Neural cell (in vitro differentiated cells): ENCODE data around the gene DNAJC15. TPM values are rescaled to one million over a fixed set of nuclear protein-coding genes. Genes with fewer than 3 reads are reported as not detected.

Experiments
- H2AFZ ChIP-seq: fragments of 200-600, 300-800 bp; sonication (generic), shearing (Covaris generic); 2 replicates; pipeline ENCODE4 v1.6.0; 2014; ENCODE audit warnings: low read depth, mild to moderate bottlenecking, antibody characterized with exemption, low read length, moderate library complexity
- H3F3A ChIP-seq: fragments of 200-600 bp; shearing (Covaris generic); 2 replicates; pipeline ENCODE4 v1.6.1; 2016; ENCODE audit warnings: mild to moderate bottlenecking, moderate library complexity, mixed read lengths, antibody characterized with exemption, low read length; ENCODE audit not compliant: insufficient read depth, poor library complexity, severe bottlenecking
- H3K27ac ChIP-seq: fragments of 200-600, 300-800 bp; sonication (generic), shearing (Covaris generic); 2 replicates; pipeline ENCODE4 v1.5.1; 2014; ENCODE audit warnings: mild to moderate bottlenecking, low read length, moderate library complexity
- H3K27me3 ChIP-seq: fragments of 300-800, 200-600 bp; sonication (generic), shearing (Covaris generic); 2 replicates; pipeline ENCODE4 v1.6.0; 2014; ENCODE audit warnings: mild to moderate bottlenecking, low read depth, low read length, moderate library complexity; ENCODE audit not compliant: insufficient read depth
- H3K36me3 ChIP-seq: fragments of 300-800, 200-600 bp; sonication (generic), shearing (Covaris generic); 2 replicates; pipeline ENCODE4 v1.5.1; 2014; ENCODE audit warnings: mild to moderate bottlenecking, antibody characterized with exemption, low read length, moderate library complexity; ENCODE audit not compliant: insufficient read depth
- H3K4me2 ChIP-seq: fragments of 300-800, 200-600 bp; sonication (generic), shearing (Covaris generic); 2 replicates; pipeline ENCODE4 v1.6.0; 2014; ENCODE audit warnings: mild to moderate bottlenecking, low read length
- H3K4me3 ChIP-seq: fragments of 300-800, 200-600 bp; sonication (generic), shearing (Covaris generic); 2 replicates; pipeline ENCODE4 v1.5.1; 2014; ENCODE audit warnings: mild to moderate bottlenecking, low read length, moderate library complexity
- H3K79me2 ChIP-seq: fragments of 200-600 bp; shearing (Covaris generic); replicated peaks from 2 replicates; pipeline ENCODE4 v1.6.0; 2014; ENCODE audit warnings: mild to moderate bottlenecking, low read length, moderate library complexity; ENCODE audit not compliant: insufficient read depth
- H3K9ac ChIP-seq: fragments of 300-800, 200-600 bp; sonication (generic), shearing (Covaris generic); 2 replicates; pipeline ENCODE4 v1.6.1; 2016; ENCODE audit warnings: mild to moderate bottlenecking, low read length, mixed read lengths
- H3K9me2 ChIP-seq: fragments of 200-600 bp; shearing (Covaris generic); 2 replicates; pipeline ENCODE4 v1.6.1; 2016; ENCODE audit warnings: mild to moderate bottlenecking, low read length, mixed read lengths; ENCODE audit not compliant: insufficient read depth
- H3K9me3 ChIP-seq: fragments of 200-600, 300-800 bp; sonication (generic), shearing (Covaris generic); 2 replicates; pipeline ENCODE4 v1.6.1; 2016; ENCODE audit warnings: mild to moderate bottlenecking, mixed run types, low read length, moderate library complexity, mixed read lengths
- H4K20me1 ChIP-seq: fragments of 200-600 bp; shearing (Covaris generic); 2 replicates; pipeline ENCODE4 v1.6.1; 2016; ENCODE audit warnings: mild to moderate bottlenecking, mixed run types; ENCODE audit not compliant: insufficient read depth
- EP300 ChIP-seq: fragments of 450-650 bp; conservative IDR thresholded peaks from 2 replicates; pipeline ENCODE4 v1.6.1; 2014; ENCODE audit warnings: antibody characterized with exemption, mild to moderate bottlenecking, moderate library complexity; ENCODE audit not compliant: poor library complexity, severe bottlenecking
- EZH2 ChIP-seq: fragments of 200-600, 300-800 bp; shearing (Covaris generic), sonication (generic); IDR thresholded peaks from 2 replicates; pipeline ENCODE4 v1.6.1; 2014; ENCODE audit warnings: antibody characterized with exemption, low read length, borderline replicate concordance, mild to moderate bottlenecking; ENCODE audit not compliant: insufficient read depth, poor library complexity, severe bottlenecking
- MXI1 ChIP-seq: fragments of 450-650 bp; conservative IDR thresholded peaks from 2 replicates; pipeline ENCODE4 v1.6.1; 2014; ENCODE audit warnings: antibody characterized with exemption, mild to moderate bottlenecking; ENCODE audit not compliant: poor library complexity, severe bottlenecking
- POLR2AphosphoS5 ChIP-seq: IDR thresholded peaks from 2 replicates; pipeline ENCODE4 v1.6.1; 2012
- RAD21 ChIP-seq: fragments of 450-650 bp; conservative IDR thresholded peaks from 2 replicates; pipeline ENCODE4 v1.6.1; 2014; ENCODE audit warnings: antibody characterized with exemption, mild to moderate bottlenecking, moderate library complexity
- SMC3 ChIP-seq: fragments of 450-650 bp; conservative IDR thresholded peaks from 2 replicates; pipeline ENCODE4 v1.6.1; 2014; ENCODE audit warnings: antibody characterized with exemption, mild to moderate bottlenecking, moderate library complexity; ENCODE audit not compliant: poor library complexity
- TAF1 ChIP-seq: IDR thresholded peaks from 2 replicates; pipeline ENCODE4 v1.6.1; 2012; ENCODE audit warnings: low read depth
- polyA plus RNA-seq: library from polyadenylated mRNA; depleted of rRNA; stranded (reverse); fragments of >200 nt; gene quantifications from 2 replicates; pipeline ENCODE4 v1.2.3, GENCODE V29; 2014
- TF ChIP-seq, protein P1 (sequence below): IDR thresholded peaks from 2 replicates; pipeline ENCODE4 v1.6.1; 2012; ENCODE audit warnings: borderline replicate concordance
- TF ChIP-seq, protein P2 (sequence below): fragments of 450-650 bp; IDR thresholded peaks from 2 replicates; pipeline ENCODE4 v1.5.1; 2014; ENCODE audit warnings: antibody characterized with exemption, mild to moderate bottlenecking, moderate library complexity; ENCODE audit not compliant: poor library complexity, severe bottlenecking

The DNAJC15 gene
- polyA plus RNA-seq, 1 donor from 2014 or later = 0.84 TPM

DNA sequence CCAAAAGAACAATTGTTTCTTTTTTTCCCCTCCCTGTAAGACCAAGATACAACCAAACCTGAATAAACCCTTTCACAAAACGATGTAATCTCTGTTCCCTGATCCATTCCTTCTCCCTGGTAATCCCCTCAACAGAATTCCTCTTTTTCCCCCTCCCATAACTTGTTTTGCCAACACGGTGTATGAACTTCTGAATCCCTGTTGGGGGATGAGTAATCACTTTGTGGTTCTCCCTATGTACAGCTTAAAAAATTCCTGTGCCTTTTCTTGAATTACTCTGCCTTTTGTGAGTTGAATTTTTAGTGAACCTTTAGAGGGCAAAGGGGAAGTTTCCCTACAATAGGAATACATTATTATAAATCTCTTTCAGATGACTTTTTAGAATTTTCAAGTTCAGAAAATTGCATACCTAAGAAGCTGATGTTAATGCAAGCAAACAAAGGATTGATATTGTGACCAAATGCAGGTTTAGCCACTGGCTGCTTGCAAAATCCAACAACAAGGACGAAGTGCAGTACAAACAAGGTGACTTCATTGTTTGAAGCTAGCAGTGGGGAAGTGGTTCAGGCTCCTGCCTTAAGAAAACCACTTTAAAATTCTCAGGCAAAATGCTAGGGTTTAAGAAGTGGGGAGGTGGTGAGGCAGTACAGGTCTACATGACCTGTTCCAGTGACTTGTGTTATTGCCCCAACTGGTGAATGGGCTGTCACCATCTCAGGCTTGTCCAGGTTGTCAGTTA is 16.3 kb upstream of the DNAJC15 start:
- no peaks in the 10 kb centered on the region for H3K36me3 ChIP-seq
- no peak overlapping the region for H3K27ac ChIP-seq
- H3K79me2 ChIP-seq = no peaks in the 10 kb centered on the region
- no peaks in the 10 kb centered on the region for H3F3A ChIP-seq
- H3K9me3 ChIP-seq = no peaks in the 10 kb centered on the region
- H3K9me2 ChIP-seq = no peaks in the 10 kb centered on the region
- no peak overlapping the region for H3K9ac ChIP-seq
- no peak overlapping the region for H3K4me3 ChIP-seq
- no peak overlapping the region for H2AFZ ChIP-seq
- H3K27me3 ChIP-seq = no peaks in the 10 kb centered on the region
- no peak overlapping the region for H3K4me2 ChIP-seq
- TF ChIP-seq TAF1 = no peak
- no peak for TF ChIP-seq MXI1
- TF ChIP-seq RAD21 = no peak
- TF ChIP-seq EZH2 = no peak
- no peak for TF ChIP-seq SMC3
- no peak for TF ChIP-seq POLR2AphosphoS5
- TF ChIP-seq, protein P1, sequence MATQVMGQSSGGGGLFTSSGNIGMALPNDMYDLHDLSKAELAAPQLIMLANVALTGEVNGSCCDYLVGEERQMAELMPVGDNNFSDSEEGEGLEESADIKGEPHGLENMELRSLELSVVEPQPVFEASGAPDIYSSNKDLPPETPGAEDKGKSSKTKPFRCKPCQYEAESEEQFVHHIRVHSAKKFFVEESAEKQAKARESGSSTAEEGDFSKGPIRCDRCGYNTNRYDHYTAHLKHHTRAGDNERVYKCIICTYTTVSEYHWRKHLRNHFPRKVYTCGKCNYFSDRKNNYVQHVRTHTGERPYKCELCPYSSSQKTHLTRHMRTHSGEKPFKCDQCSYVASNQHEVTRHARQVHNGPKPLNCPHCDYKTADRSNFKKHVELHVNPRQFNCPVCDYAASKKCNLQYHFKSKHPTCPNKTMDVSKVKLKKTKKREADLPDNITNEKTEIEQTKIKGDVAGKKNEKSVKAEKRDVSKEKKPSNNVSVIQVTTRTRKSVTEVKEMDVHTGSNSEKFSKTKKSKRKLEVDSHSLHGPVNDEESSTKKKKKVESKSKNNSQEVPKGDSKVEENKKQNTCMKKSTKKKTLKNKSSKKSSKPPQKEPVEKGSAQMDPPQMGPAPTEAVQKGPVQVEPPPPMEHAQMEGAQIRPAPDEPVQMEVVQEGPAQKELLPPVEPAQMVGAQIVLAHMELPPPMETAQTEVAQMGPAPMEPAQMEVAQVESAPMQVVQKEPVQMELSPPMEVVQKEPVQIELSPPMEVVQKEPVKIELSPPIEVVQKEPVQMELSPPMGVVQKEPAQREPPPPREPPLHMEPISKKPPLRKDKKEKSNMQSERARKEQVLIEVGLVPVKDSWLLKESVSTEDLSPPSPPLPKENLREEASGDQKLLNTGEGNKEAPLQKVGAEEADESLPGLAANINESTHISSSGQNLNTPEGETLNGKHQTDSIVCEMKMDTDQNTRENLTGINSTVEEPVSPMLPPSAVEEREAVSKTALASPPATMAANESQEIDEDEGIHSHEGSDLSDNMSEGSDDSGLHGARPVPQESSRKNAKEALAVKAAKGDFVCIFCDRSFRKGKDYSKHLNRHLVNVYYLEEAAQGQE = no peak
- no peak for TF ChIP-seq EP300
- TF ChIP-seq, protein P2, sequence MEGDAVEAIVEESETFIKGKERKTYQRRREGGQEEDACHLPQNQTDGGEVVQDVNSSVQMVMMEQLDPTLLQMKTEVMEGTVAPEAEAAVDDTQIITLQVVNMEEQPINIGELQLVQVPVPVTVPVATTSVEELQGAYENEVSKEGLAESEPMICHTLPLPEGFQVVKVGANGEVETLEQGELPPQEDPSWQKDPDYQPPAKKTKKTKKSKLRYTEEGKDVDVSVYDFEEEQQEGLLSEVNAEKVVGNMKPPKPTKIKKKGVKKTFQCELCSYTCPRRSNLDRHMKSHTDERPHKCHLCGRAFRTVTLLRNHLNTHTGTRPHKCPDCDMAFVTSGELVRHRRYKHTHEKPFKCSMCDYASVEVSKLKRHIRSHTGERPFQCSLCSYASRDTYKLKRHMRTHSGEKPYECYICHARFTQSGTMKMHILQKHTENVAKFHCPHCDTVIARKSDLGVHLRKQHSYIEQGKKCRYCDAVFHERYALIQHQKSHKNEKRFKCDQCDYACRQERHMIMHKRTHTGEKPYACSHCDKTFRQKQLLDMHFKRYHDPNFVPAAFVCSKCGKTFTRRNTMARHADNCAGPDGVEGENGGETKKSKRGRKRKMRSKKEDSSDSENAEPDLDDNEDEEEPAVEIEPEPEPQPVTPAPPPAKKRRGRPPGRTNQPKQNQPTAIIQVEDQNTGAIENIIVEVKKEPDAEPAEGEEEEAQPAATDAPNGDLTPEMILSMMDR = no peak
- H4K20me1 ChIP-seq = no peaks in the 10 kb centered on the region

DNA sequence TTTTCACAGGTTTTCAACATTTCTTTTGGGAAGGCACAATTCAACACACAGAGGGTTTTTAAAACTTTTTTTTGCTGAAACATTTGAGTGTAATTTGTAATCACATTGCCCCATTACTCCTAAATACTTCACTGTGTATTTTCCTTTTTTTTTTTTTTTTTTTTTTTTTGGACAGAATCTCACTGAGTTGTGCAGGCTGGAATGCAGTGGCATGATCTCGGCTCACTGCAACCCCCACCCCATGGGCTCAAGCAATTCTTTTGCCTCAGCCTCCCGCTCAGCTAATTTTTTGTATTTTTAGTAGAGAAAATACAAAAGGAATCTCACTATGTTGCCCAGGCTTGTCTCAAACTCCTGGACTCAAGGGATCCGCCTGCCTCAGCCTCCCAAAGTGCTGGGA is 14.8 kb upstream of the DNAJC15 start:
- no peak overlapping the region for H3K9ac ChIP-seq
- TF ChIP-seq EP300 (no peak), MXI1 (no peak), RAD21 (no peak), SMC3 (no peak), POLR2AphosphoS5 (no peak), TAF1 (no peak), EZH2 (no peak)
- TF ChIP-seq, protein P2 = no peak
- TF ChIP-seq, protein P1 = no peak
- H4K20me1 ChIP-seq = no peaks in the 10 kb centered on the region
- no peaks in the 10 kb centered on the region for H3K9me3 ChIP-seq
- H3F3A ChIP-seq = no peaks in the 10 kb centered on the region
- H3K4me2 ChIP-seq = no peak overlapping the region
- H3K36me3 ChIP-seq = no peaks in the 10 kb centered on the region
- no peaks in the 10 kb centered on the region for H3K79me2 ChIP-seq
- H3K4me3 ChIP-seq = no peak overlapping the region
- no peaks in the 10 kb centered on the region for H3K27me3 ChIP-seq
- no peaks in the 10 kb centered on the region for H3K9me2 ChIP-seq
- no peak overlapping the region for H3K27ac ChIP-seq
- no peak overlapping the region for H2AFZ ChIP-seq
